SU-DHL-6 (cell line): Measurements from ENCODE around the gene CEP63.

Experiments
- CTCF ChIP-seq: fragments of 200-600 bp; sonication (generic); IDR thresholded peaks from one replicate; pipeline ENCODE4 v1.5.1; 2017; ENCODE audit warnings: antibody characterized with exemption, mild to moderate bottlenecking, low read length, moderate library complexity; ENCODE audit not compliant: insufficient read depth, poor library complexity, severe bottlenecking
- EZH2phosphoT487 ChIP-seq: fragments of 200-600 bp; sonication (generic), shearing (Covaris generic); conservative IDR thresholded peaks from 2 replicates; pipeline ENCODE4 v1.6.1; 2018; ENCODE audit warnings: mild to moderate bottlenecking, antibody characterized with exemption, low read length, moderate library complexity, mixed read lengths

GRCh38 chr3:134453631-134454030 is 32.2 kb upstream of the CEP63 start:
- TF ChIP-seq CTCF: no peak
- TF ChIP-seq EZH2phosphoT487: no peak
